Measurements from ENCODE around the gene STARD7.

GRCh38 chr2:96176661-96177060 lies 32.0 kb downstream of the STARD7 start:
- no peak for TF ChIP-seq ZNF462 (CRISPR knock-in tag; IDR thresholded peaks at IDR 0.05)
- TF ChIP-seq POLR2AphosphoS5 (IDR thresholded peaks at IDR 0.05; ENCODE audit: low read depth) = no peak
- TF ChIP-seq CTCF (conservative IDR thresholded peaks at IDR 0.05; ENCODE audit: low read depth in 2 of 2) = no peak
- TF ChIP-seq STAT1 (IDR thresholded peaks at IDR 0.05; ENCODE audit: unreplicated experiment) = no peak
- no peak for TF ChIP-seq EZH2 (IDR thresholded peaks at IDR 0.05; ENCODE audit: low read depth, unreplicated experiment)
- TF ChIP-seq NANOG (IDR thresholded peaks at IDR 0.05; ENCODE audit: borderline replicate concordance) = no peak
- no peak for TF ChIP-seq EZH2phosphoT487 (IDR thresholded peaks at IDR 0.05; ENCODE audit: unreplicated experiment)
- no peak for TF ChIP-seq JUNB (IDR thresholded peaks at IDR 0.05; ENCODE audit: unreplicated experiment)
- TF ChIP-seq ZNF331 (CRISPR knock-in tag; IDR thresholded peaks at IDR 0.05; ENCODE audit: low read depth) = no peak
- TF ChIP-seq, protein P1, sequence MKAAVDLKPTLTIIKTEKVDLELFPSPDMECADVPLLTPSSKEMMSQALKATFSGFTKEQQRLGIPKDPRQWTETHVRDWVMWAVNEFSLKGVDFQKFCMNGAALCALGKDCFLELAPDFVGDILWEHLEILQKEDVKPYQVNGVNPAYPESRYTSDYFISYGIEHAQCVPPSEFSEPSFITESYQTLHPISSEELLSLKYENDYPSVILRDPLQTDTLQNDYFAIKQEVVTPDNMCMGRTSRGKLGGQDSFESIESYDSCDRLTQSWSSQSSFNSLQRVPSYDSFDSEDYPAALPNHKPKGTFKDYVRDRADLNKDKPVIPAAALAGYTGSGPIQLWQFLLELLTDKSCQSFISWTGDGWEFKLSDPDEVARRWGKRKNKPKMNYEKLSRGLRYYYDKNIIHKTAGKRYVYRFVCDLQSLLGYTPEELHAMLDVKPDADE (IDR thresholded peaks at IDR 0.05) = no peak
